GM19099 (cell line): ENCODE data around the gene SLMAP.

Experiments used
- POLR2A ChIP-seq: IDR thresholded peaks from 3 replicates; pipeline ENCODE4 v1.6.1; 2011; ENCODE audit warnings: low read depth; ENCODE audit not compliant: insufficient read length; ENCODE audit errors: extremely low read depth

Gene SLMAP

GRCh38 chr3:57796261-57796660, 40.2 kb downstream of the SLMAP start:
- TF ChIP-seq POLR2A = no peak

GRCh38 chr3:57797701-57798487, 41.8 kb downstream of the SLMAP start:
- no peak for TF ChIP-seq POLR2A

GRCh38 chr3:57803647-57804081, 47.6 kb downstream of the SLMAP start:
- no peak for TF ChIP-seq POLR2A

GRCh38 chr3:57805266-57805665, 49.2 kb downstream of the SLMAP start:
- TF ChIP-seq POLR2A = no peak

GRCh38 chr3:57805674-57806073, 49.6 kb downstream of the SLMAP start:
- TF ChIP-seq POLR2A = no peak

GRCh38 chr3:57808961-57809608, 53.0 kb downstream of the SLMAP start:
- no peak for TF ChIP-seq POLR2A

- TF ChIP-seq POLR2A = no peak
These were observed 53.5 kb downstream of the SLMAP start for GRCh38 chr3:57809609-57809968.

- no peak for TF ChIP-seq POLR2A
These were observed 53.9 kb downstream of the SLMAP start for GRCh38 chr3:57810048-57810447.

GRCh38 chr3:57810471-57811137, 54.5 kb downstream of the SLMAP start:
- TF ChIP-seq POLR2A = no peak

- no peak for TF ChIP-seq POLR2A
These were observed 58.9 kb downstream of the SLMAP start for GRCh38 chr3:57815036-57815435.

- TF ChIP-seq POLR2A = no peak
These were observed 60.5 kb downstream of the SLMAP start for GRCh38 chr3:57816471-57817095.

GRCh38 chr3:57818772-57819171, 62.7 kb downstream of the SLMAP start:
- no peak for TF ChIP-seq POLR2A

GRCh38 chr3:57820479-57820878, 64.4 kb downstream of the SLMAP start:
- TF ChIP-seq POLR2A = no peak

GRCh38 chr3:57821765-57822164, 65.7 kb downstream of the SLMAP start:
- TF ChIP-seq POLR2A = no peak

GRCh38 chr3:57822686-57823085, 66.6 kb downstream of the SLMAP start:
- TF ChIP-seq POLR2A = no peak

GRCh38 chr3:57825116-57825515, 69.0 kb downstream of the SLMAP start:
- TF ChIP-seq POLR2A = no peak

GRCh38 chr3:57826245-57826951, 70.3 kb downstream of the SLMAP start:
- TF ChIP-seq POLR2A = no peak
